ENCODE measurements around the gene EPS8L2.

EPS8L2 gene

GRCh38 chr11:763073-763463 lies 57.0 kb downstream of the EPS8L2 start:
- peak; percentile 80 for DNase-seq (ENCODE audit: low read depth)
- TF ChIP-seq CTCF (IDR thresholded peaks at IDR 0.05; ENCODE audit: insufficient read depth, low read depth, low read length, missing control alignments) = no peak
- H3K4me3 ChIP-seq (ENCODE audit: low read length) = no peak overlapping the region

- no peak overlapping the region for H3K4me3 ChIP-seq (ENCODE audit: low read length)
- no peak for DNase-seq (ENCODE audit: low read depth)
- TF ChIP-seq CTCF (IDR thresholded peaks at IDR 0.05; ENCODE audit: insufficient read depth, low read depth, low read length, missing control alignments) = no peak
Observed at GRCh38 chr11:763549-764321, 57.7 kb downstream of the EPS8L2 start.

GRCh38 chr11:764322-765024 lies 58.4 kb downstream of the EPS8L2 start:
- H3K4me3 ChIP-seq (ENCODE audit: low read length) = no peak overlapping the region
- TF ChIP-seq CTCF (IDR thresholded peaks at IDR 0.05; ENCODE audit: insufficient read depth, low read depth, low read length, missing control alignments) = no peak
- DNase-seq (ENCODE audit: low read depth) = no peak

- no peak overlapping the region for H3K4me3 ChIP-seq (ENCODE audit: low read length)
- TF ChIP-seq CTCF (IDR thresholded peaks at IDR 0.05; ENCODE audit: insufficient read depth, low read depth, low read length, missing control alignments) = peak; percentile 55
- peak; percentile 66 for DNase-seq (ENCODE audit: low read depth)
Observed at GRCh38 chr11:765025-765801, 59.2 kb downstream of the EPS8L2 start.

- DNase-seq (ENCODE audit: low read depth) = no peak
- H3K4me3 ChIP-seq (ENCODE audit: low read length) = no peak overlapping the region
- no peak for TF ChIP-seq CTCF (IDR thresholded peaks at IDR 0.05; ENCODE audit: insufficient read depth, low read depth, low read length, missing control alignments)
Observed at GRCh38 chr11:765802-766091, 59.7 kb downstream of the EPS8L2 start.

- TF ChIP-seq CTCF (IDR thresholded peaks at IDR 0.05; ENCODE audit: insufficient read depth, low read depth, low read length, missing control alignments) = no peak
- no peak overlapping the region for H3K4me3 ChIP-seq (ENCODE audit: low read length)
- no peak for DNase-seq (ENCODE audit: low read depth)
Observed at GRCh38 chr11:766106-766935, 60.3 kb downstream of the EPS8L2 start.

All from epithelial cell of esophagus (primary cell).